A673 (cell line): ENCODE results near the gene COLQ. TPM values are rescaled to one million over a fixed set of nuclear protein-coding genes. Genes with fewer than 3 reads are reported as not detected.

Experiments used
- BruUV-seq: library from RNA; stranded (reverse); fragments of 400-500 nt; replicated peaks from 2 replicates; lab custom pipeline; 2021; lab: Mats Ljungman, UMichigan
- CTCF ChIA-PET: fragments of 300-600 bp; sonication (Branson Sonifier 250); formaldehyde crosslinking; loops from one replicate; lab custom pipeline; 2022; ENCODE audit warnings: antibody characterized with exemption; lab: Charles Lee
- POLR2A ChIA-PET: fragments of 300-600 bp; sonication (Branson Sonifier 250); formaldehyde crosslinking; loops from one replicate; lab custom pipeline; 2022; ENCODE audit warnings: antibody characterized with exemption; ENCODE audit not compliant: low non-redundant PET; lab: Charles Lee
- DNase-seq: peaks from one replicate; pipeline ENCODE4 v3.0.0-alpha.2; 2015; ENCODE audit warnings: low spot score
- H3K27ac ChIP-seq: fragments of 200-600 bp; sonication (generic); 2 replicates; pipeline ENCODE4 v1.5.1; 2016; ENCODE audit warnings: mixed run types, low read depth, mild to moderate bottlenecking, mixed read lengths, antibody characterized with exemption, low read length; ENCODE audit not compliant: poor library complexity, severe bottlenecking
- H3K27me3 ChIP-seq: fragments of 200-600 bp; sonication (generic); replicated peaks from 2 replicates; pipeline ENCODE4 v1.6.1; 2017; ENCODE audit warnings: mixed run types, low read depth, mild to moderate bottlenecking, mixed read lengths, antibody characterized with exemption, low read length; ENCODE audit not compliant: insufficient read depth, poor library complexity
- H3K36me3 ChIP-seq: fragments of 200-600 bp; sonication (generic); 2 replicates; pipeline ENCODE4 v1.6.1; 2016; ENCODE audit warnings: mixed run types, mild to moderate bottlenecking, mixed read lengths, antibody characterized with exemption, low read length; ENCODE audit not compliant: insufficient read depth, poor library complexity, severe bottlenecking
- H3K4me1 ChIP-seq: fragments of 200-600 bp; sonication (generic); 2 replicates; pipeline ENCODE4 v1.6.1; 2017; ENCODE audit warnings: mixed run types, mild to moderate bottlenecking, mixed read lengths, antibody characterized with exemption, low read length; ENCODE audit not compliant: insufficient read depth, poor library complexity, severe bottlenecking
- H3K4me3 ChIP-seq: fragments of 200-600 bp; sonication (generic); 2 replicates; pipeline ENCODE4 v1.5.1; 2016; ENCODE audit warnings: low read depth, mixed run types, mild to moderate bottlenecking, mixed read lengths, low read length; ENCODE audit not compliant: poor library complexity, severe bottlenecking
- H3K9me3 ChIP-seq: fragments of 200-600 bp; sonication (generic); 2 replicates; pipeline ENCODE4 v1.6.1; 2016; ENCODE audit warnings: mixed run types, low read depth, mild to moderate bottlenecking, mixed read lengths, antibody characterized with exemption, low read length; ENCODE audit not compliant: poor library complexity, severe bottlenecking
- EZH2 ChIP-seq: fragments of 200-600 bp; sonication (generic); IDR thresholded peaks from 2 replicates; pipeline ENCODE4 v1.6.1; 2017; ENCODE audit warnings: borderline replicate concordance, low read depth, mild to moderate bottlenecking, mixed read lengths, antibody characterized with exemption, low read length; ENCODE audit not compliant: poor library complexity, severe bottlenecking
- intact Hi-C: fragments of 100-400 bp; cut with micrococcal nuclease; formaldehyde crosslinking; loops from one replicate; pipeline ENCODE4 v1.10.0; 2022; ENCODE audit not compliant: unreplicated experiment
- total RNA-seq: library from RNA; stranded (reverse); gene quantifications from 2 replicates; pipeline ENCODE4 v1.2.3, GENCODE V29; 2021
- TF ChIP-seq, protein P1 (sequence below): fragments of 300-800, 200-600 bp; sonication (generic); conservative IDR thresholded peaks from 2 replicates; pipeline ENCODE4 v1.5.1; 2017; ENCODE audit warnings: low read depth, mild to moderate bottlenecking, antibody characterized with exemption, low read length, moderate library complexity, mixed read lengths

COLQ gene
- total RNA-seq, 1 experiment from 2014 or later: 0.21 TPM

GRCh38 chr3:15500107-15500724 lies 21.3 kb downstream of the COLQ start:
- Histone ChIP-seq H3K9me3 (no peaks in the 10 kb centered on the region), H3K4me3 (no peak overlapping the region), H3K36me3 (no peaks in the 10 kb centered on the region), H3K27me3 (no peaks in the 10 kb centered on the region), H3K4me1 (no peaks in the 10 kb centered on the region), H3K27ac (no peak overlapping the region)
- TF ChIP-seq EZH2: no peak
- TF ChIP-seq, protein P1, sequence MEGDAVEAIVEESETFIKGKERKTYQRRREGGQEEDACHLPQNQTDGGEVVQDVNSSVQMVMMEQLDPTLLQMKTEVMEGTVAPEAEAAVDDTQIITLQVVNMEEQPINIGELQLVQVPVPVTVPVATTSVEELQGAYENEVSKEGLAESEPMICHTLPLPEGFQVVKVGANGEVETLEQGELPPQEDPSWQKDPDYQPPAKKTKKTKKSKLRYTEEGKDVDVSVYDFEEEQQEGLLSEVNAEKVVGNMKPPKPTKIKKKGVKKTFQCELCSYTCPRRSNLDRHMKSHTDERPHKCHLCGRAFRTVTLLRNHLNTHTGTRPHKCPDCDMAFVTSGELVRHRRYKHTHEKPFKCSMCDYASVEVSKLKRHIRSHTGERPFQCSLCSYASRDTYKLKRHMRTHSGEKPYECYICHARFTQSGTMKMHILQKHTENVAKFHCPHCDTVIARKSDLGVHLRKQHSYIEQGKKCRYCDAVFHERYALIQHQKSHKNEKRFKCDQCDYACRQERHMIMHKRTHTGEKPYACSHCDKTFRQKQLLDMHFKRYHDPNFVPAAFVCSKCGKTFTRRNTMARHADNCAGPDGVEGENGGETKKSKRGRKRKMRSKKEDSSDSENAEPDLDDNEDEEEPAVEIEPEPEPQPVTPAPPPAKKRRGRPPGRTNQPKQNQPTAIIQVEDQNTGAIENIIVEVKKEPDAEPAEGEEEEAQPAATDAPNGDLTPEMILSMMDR: no peak
- no peak for DNase-seq
- intact Hi-C loops: no loop called here
- POLR2A ChIA-PET: no interaction called here
- no TSS peak for BruUV-seq
- CTCF ChIA-PET: no interaction called here

DNA sequence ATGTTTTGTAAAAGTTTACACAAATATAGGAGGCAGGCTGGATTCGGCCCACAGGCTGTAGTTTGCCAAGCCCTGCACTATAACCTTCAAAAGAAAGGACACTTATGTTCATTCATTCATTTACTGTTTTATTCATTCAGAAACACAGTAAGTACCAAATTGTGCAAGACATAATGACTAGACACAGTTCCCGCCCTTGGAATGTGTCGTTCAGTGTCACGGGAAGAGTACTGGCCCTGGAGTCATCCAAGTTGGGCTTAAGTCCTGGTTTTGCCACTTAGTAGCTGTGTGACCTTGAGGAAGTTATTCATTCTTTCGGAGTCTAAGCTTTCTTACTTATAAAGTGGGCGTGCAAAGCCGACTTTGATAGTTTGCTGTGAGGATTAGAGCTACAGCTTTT lies 22.0 kb downstream of the COLQ start:
- intact Hi-C loops: no loop called here
- CTCF ChIA-PET: no interaction called here

DNA sequence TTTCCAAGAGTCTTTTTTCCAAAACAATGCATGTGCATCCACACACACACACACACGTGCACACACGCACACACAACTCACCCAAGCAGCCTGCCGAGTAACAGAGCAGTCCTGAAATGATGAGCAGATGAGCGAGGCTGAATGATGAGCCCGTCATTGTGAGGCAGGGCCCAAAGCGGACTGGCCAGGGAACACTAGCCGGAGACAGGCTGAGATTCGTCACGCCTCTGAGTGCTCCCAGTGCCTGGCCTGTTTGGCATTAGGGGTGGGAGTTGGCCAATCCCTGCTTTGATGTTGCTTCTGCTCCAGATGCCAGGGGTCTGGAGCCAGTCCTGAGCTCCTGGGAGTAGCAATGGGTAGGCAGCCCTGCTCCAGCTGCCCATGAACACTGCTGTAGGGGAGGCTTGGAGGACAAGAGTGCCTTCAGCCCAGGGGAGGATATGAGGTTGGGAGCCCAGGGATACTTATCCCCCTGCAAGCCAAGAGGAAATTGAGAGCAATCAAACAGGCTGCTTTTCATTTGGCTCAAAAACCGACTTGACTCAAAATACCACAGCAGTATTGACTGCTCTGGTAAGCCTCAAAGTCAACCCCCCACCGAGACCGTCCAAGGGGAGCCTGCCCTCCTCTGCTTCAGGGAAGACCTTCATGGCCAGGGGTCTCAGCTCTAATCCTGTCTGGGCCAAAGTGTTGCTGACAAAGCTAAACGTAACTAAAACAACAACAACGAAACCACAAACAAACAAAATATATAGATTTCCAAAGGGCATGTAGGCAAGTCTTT lies 22.9 kb downstream of the COLQ start:
- Histone ChIP-seq H3K27ac (no peak overlapping the region), H3K36me3 (no peaks in the 10 kb centered on the region), H3K27me3 (no peaks in the 10 kb centered on the region), H3K9me3 (no peaks in the 10 kb centered on the region), H3K4me3 (no peak overlapping the region), H3K4me1 (no peaks in the 10 kb centered on the region)
- CTCF ChIA-PET: no interaction called here
- intact Hi-C loops: no loop called here
- DNase-seq: no peak
- BruUV-seq: no TSS peak
- TF ChIP-seq, protein P1: no peak
- TF ChIP-seq EZH2: no peak
- POLR2A ChIA-PET: no interaction called here

More for the DNA sequence above, 22.0 kb downstream of the COLQ start:
- Histone ChIP-seq H3K27me3 (no peaks in the 10 kb centered on the region), H3K4me1 (no peaks in the 10 kb centered on the region), H3K27ac (no peak overlapping the region), H3K9me3 (no peaks in the 10 kb centered on the region), H3K36me3 (no peaks in the 10 kb centered on the region), H3K4me3 (no peak overlapping the region)
- no peak for TF ChIP-seq EZH2
- TF ChIP-seq, protein P1: no peak
- POLR2A ChIA-PET: no interaction called here
- no peak for DNase-seq
- no TSS peak for BruUV-seq
